ENCODE measurements around the gene NEK11.

Gene NEK11

DNA sequence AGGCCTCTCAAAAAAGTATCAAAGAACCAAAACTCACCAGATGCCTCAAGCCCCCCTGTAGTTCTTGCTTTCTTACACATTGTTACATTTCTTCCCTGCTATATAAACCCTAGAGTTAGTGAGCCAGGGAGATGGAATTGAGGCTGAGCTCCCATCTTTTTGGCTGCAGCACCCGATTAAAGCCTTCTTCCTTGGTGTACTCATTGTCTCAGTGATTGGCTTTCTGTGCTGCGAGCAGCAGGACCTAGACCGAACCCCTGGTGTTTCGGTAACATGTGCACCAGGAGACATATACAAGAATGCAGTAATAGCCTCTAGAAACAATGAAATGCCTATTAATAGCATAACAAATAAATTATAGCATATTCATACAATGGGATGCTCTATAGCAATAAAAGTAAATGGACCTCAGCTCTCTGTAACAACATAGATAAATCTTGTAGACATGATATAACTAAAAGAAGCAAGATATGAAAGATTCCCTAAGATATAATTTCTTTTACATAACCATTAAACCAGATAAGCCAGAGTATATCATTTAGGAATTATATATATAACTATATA lies 174.0 kb downstream of the NEK11 start:
- TF ChIP-seq, protein P1, sequence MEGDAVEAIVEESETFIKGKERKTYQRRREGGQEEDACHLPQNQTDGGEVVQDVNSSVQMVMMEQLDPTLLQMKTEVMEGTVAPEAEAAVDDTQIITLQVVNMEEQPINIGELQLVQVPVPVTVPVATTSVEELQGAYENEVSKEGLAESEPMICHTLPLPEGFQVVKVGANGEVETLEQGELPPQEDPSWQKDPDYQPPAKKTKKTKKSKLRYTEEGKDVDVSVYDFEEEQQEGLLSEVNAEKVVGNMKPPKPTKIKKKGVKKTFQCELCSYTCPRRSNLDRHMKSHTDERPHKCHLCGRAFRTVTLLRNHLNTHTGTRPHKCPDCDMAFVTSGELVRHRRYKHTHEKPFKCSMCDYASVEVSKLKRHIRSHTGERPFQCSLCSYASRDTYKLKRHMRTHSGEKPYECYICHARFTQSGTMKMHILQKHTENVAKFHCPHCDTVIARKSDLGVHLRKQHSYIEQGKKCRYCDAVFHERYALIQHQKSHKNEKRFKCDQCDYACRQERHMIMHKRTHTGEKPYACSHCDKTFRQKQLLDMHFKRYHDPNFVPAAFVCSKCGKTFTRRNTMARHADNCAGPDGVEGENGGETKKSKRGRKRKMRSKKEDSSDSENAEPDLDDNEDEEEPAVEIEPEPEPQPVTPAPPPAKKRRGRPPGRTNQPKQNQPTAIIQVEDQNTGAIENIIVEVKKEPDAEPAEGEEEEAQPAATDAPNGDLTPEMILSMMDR (conservative IDR thresholded peaks at IDR 0.05) = no peak
- H3K27ac ChIP-seq = no peak overlapping the region

DNA sequence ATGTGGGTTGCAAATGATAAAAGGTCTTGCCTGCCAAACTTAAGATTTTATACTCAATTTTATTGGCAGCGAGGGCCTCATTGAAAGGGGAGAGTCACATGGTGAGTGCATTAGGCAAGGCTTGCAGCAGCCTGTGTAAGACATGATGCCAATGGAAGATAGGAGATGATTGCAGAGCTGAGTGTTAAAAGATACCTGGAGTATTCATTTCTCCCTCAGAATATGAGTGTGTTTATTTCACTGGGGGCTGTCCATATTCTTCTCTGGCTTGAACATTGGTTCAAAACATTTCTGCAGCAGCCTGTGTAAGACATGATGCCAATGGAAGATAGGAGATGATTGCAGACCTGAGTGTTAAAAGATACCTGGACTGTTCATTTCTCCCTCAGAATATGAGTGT lies 189.7 kb downstream of the NEK11 start:
- no peak overlapping the region for H3K27ac ChIP-seq
- TF ChIP-seq, protein P1 (conservative IDR thresholded peaks at IDR 0.05) = no peak

GRCh38 chr3:131216801-131217200 lies 190.1 kb downstream of the NEK11 start:
- TF ChIP-seq, protein P1 (conservative IDR thresholded peaks at IDR 0.05) = no peak
- no peak overlapping the region for H3K27ac ChIP-seq

DNA sequence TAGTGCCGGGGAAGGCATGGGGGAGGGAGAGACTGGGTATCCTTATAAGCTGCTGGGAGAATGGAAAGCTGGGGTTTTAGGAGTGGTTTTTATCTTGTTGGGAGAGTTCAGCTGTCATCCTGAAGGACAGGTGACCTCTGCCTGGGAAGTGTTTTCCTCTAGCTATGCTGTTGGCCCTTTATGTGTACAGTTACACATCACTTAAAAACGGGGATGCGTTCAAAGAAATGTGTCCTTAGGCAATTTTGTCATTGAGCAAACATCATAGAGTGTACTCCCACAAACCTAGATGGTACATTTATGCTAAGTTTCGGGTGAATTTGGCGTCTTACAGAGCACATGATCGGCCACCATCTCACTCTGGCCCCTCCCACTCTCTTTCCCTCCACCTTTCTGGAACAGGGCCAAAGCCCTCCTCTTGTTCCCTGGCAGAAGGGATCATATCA lies 190.6 kb downstream of the NEK11 start:
- no peak overlapping the region for H3K27ac ChIP-seq
- TF ChIP-seq, protein P1 (conservative IDR thresholded peaks at IDR 0.05) = no peak

DNA sequence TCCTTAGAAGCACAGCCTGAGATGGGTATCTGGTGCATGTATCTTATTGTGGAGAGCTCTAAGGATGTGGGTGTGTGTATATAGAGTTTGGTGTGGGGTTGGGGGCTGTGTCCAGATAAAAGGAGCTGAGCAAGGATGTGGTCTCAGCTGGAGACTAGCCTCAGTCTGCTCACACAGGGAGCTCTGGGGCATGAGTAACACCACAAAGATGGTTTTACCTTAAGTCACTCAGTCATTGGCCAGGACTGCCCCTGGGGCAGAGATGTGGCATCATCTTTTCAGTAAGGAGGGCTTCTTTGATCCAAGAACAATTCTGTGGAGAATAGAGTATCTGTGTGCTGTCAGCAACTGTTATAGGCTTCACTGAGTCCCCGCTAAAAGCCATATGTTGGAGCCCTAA lies 191.5 kb downstream of the NEK11 start:
- TF ChIP-seq, protein P1 (conservative IDR thresholded peaks at IDR 0.05) = no peak

GRCh38 chr3:131221731-131222130 lies 195.1 kb downstream of the NEK11 start:
- no peak overlapping the region for H3K27ac ChIP-seq
- TF ChIP-seq, protein P1 (conservative IDR thresholded peaks at IDR 0.05) = no peak

More for the DNA sequence above, 191.5 kb downstream of the NEK11 start:
- H3K27ac ChIP-seq = no peak overlapping the region

GRCh38 chr3:131222599-131222998 lies 195.9 kb downstream of the NEK11 start:
- H3K27ac ChIP-seq = no peak overlapping the region
- TF ChIP-seq, protein P1 (conservative IDR thresholded peaks at IDR 0.05) = no peak

Measured in VCaP (cell line).